Endothelial cell of umbilical vein (primary cell): Measurements from ENCODE around the gene RAD51B. TPM values are rescaled to one million over a fixed set of nuclear protein-coding genes. Genes with fewer than 3 reads are reported as not detected.

Experiments used
- BruUV-seq: library from RNA; stranded (reverse); fragments of 400-500 nt; replicated peaks from 2 replicates; lab custom pipeline; 2021; lab: Mats Ljungman, UMichigan
- CTCF ChIA-PET: fragments of 300-600, 350-600 bp; sonication (Branson Sonifier 250); formaldehyde crosslinking; loops from one replicate; lab custom pipeline; 2021; ENCODE audit warnings: antibody characterized with exemption, inconsistent platforms; lab: Charles Lee
- POLR2A ChIA-PET: fragments of 300-600, 350-600 bp; sonication (Branson Sonifier 250); formaldehyde crosslinking; loops from one replicate; lab custom pipeline; 2021; ENCODE audit warnings: antibody characterized with exemption, inconsistent platforms; lab: Charles Lee
- DNase-seq: peaks from one replicate; pipeline ENCODE4 v3.0.0-alpha.2; 2011; ENCODE audit warnings: low read depth, low spot score
- FAIRE-seq: peaks from 2 replicates; lab custom pipeline; 2011; peaks lifted over from hg19 to GRCh38; lab: Jason Lieb, UNC
- H2AFZ ChIP-seq: 2 replicates; pipeline ENCODE4 v1.6.0; 2012; ENCODE audit warnings: low read depth, low read length, control low read depth, inconsistent platforms
- H3K27ac ChIP-seq: 2 replicates; pipeline ENCODE4 v1.5.1; 2011; ENCODE audit warnings: low read depth, mild to moderate bottlenecking, control low read depth, low read length, moderate library complexity; ENCODE audit not compliant: insufficient read depth
- H3K27me3 ChIP-seq, 2 experiments: 2 replicates each; pipeline versions ENCODE4 v1.6.0 to v1.6.1; 2011; ENCODE audit warnings: low read length in 2 of 2, mixed read lengths in 1 of 2; ENCODE audit not compliant: control insufficient read depth in 2 of 2, insufficient read depth in 2 of 2
- H3K36me3 ChIP-seq, 2 experiments: 2 replicates in 1 of 2; 3 replicates in 1 of 2; pipeline ENCODE4 v1.5.1; 2011; ENCODE audit warnings: low read length in 2 of 2, mild to moderate bottlenecking in 1 of 2, moderate library complexity in 1 of 2; ENCODE audit not compliant: control insufficient read depth in 2 of 2, insufficient read depth in 2 of 2; ENCODE audit errors: extremely low read depth in 1 of 2
- H3K4me1 ChIP-seq: 3 replicates; pipeline ENCODE4 v1.5.1; 2011; ENCODE audit warnings: mild to moderate bottlenecking, low read length; ENCODE audit not compliant: control insufficient read depth, insufficient read depth; ENCODE audit errors: extremely low read depth
- H3K4me2 ChIP-seq: 2 replicates; pipeline ENCODE4 v1.6.1; 2011; ENCODE audit warnings: low read length, control low read depth, mixed read lengths; ENCODE audit not compliant: insufficient read depth
- H3K4me3 ChIP-seq, 3 experiments: fragments of 200-600 bp in 1 of 3; sonication (generic), shearing (Covaris generic) in 1 of 3; replicated peaks in 1 of 3; 2 replicates each; pipeline ENCODE4 v1.5.1; 2011 to 2016; ENCODE audit warnings: control low read depth in 3 of 3, low read length in 3 of 3, mild to moderate bottlenecking in 2 of 3, inconsistent platforms in 1 of 3, low read depth in 1 of 3, moderate library complexity in 1 of 3; ENCODE audit not compliant: insufficient read depth in 1 of 3
- H3K79me2 ChIP-seq: 2 replicates; pipeline ENCODE4 v1.6.0; 2012; ENCODE audit warnings: low read length, inconsistent platforms; ENCODE audit not compliant: control insufficient read depth, insufficient read depth
- H3K9ac ChIP-seq: replicated peaks from 2 replicates; pipeline ENCODE3; 2011; ENCODE audit warnings: low read length, control low read depth; ENCODE audit not compliant: insufficient read depth; ENCODE audit errors: extremely low read depth
- H3K9me1 ChIP-seq: replicated peaks from 3 replicates; pipeline ENCODE4 v1.6.0; 2011; ENCODE audit warnings: mild to moderate bottlenecking, low read length; ENCODE audit not compliant: control insufficient read depth, insufficient read depth; ENCODE audit errors: extremely low read depth
- H3K9me3 ChIP-seq: replicated peaks from 2 replicates; pipeline ENCODE4 v1.5.1; 2012; ENCODE audit warnings: low read length, inconsistent platforms; ENCODE audit not compliant: control insufficient read depth, insufficient read depth
- H4K20me1 ChIP-seq: replicated peaks from 2 replicates; pipeline ENCODE3; 2011; ENCODE audit warnings: mild to moderate bottlenecking, low read length; ENCODE audit not compliant: control insufficient read depth, insufficient read depth; ENCODE audit errors: extremely low read depth
- CTCF ChIP-seq, 2 donors: IDR thresholded peaks; 1 replicate in 1 of 2; 2 replicates in 1 of 2; pipeline ENCODE4 v1.5.1; 2011; ENCODE audit warnings: low read length in 2 of 2, mild to moderate bottlenecking in 2 of 2, moderate library complexity in 2 of 2, control low read depth in 1 of 2, inconsistent platforms in 1 of 2, low read depth in 1 of 2; ENCODE audit not compliant: insufficient read depth in 1 of 2; ENCODE audit errors: extremely low read depth in 1 of 2
- EZH2 ChIP-seq: IDR thresholded peaks from 2 replicates; pipeline ENCODE4 v1.6.1; 2012; ENCODE audit warnings: borderline replicate concordance, low read depth, mild to moderate bottlenecking, moderate library complexity, low read length, inconsistent platforms; ENCODE audit not compliant: severe bottlenecking
- FOS ChIP-seq: IDR thresholded peaks from 2 replicates; pipeline ENCODE4 v1.6.1; 2011; ENCODE audit warnings: mild to moderate bottlenecking, low read length, moderate library complexity, borderline replicate concordance; ENCODE audit not compliant: insufficient read depth
- GATA2 ChIP-seq: IDR thresholded peaks from 2 replicates; pipeline ENCODE4 v1.7.0; 2011; ENCODE audit warnings: low read depth, mild to moderate bottlenecking, moderate library complexity, mixed read lengths, low read length; ENCODE audit not compliant: insufficient read length, insufficient read depth
- JUN ChIP-seq: IDR thresholded peaks from 2 replicates; pipeline ENCODE4 v1.6.1; 2011; ENCODE audit warnings: borderline replicate concordance, low read depth; ENCODE audit not compliant: insufficient read length, insufficient read depth
- MAX ChIP-seq: IDR thresholded peaks from 2 replicates; pipeline ENCODE4 v1.6.1; 2011; ENCODE audit not compliant: insufficient read depth, insufficient read length
- MYC ChIP-seq: IDR thresholded peaks from one replicate; pipeline ENCODE4 v1.6.1; 2011; ENCODE audit warnings: mild to moderate bottlenecking, low read depth, low read length
- POLR2A ChIP-seq: IDR thresholded peaks from 2 replicates; pipeline ENCODE4 v1.6.1; 2012; ENCODE audit warnings: low read depth, mild to moderate bottlenecking, control low read depth, low read length
- POLR2AphosphoS5 ChIP-seq: IDR thresholded peaks from 2 replicates; pipeline ENCODE4 v1.6.1; 2012; ENCODE audit warnings: low read depth, mild to moderate bottlenecking, control low read depth, low read length, moderate library complexity; ENCODE audit not compliant: insufficient read depth
- dilution Hi-C: fragments of 300-500 bp; cut with MboI; formaldehyde crosslinking; loops from one replicate; pipeline ENCODE4 v1.15.0; 2019; ENCODE audit warnings: low sequenced_read_pairs; ENCODE audit not compliant: extremely low pct_ligation_motif_present
- intact Hi-C: fragments of 100-400 bp; cut with micrococcal nuclease; formaldehyde crosslinking; loops from one replicate; pipeline ENCODE4 v1.10.0; 2022
- polyA plus RNA-seq, 4 experiments: library from polyadenylated mRNA; depleted of rRNA in 3 of 4; stranded (reverse) in 3 of 4; unstranded in 1 of 4; fragments of >200 nt; gene quantifications; 2 replicates each; pipeline versions ENCODE4 v1.2.1 to v1.2.3, GENCODE V29; 2011 to 2012; ENCODE audit warnings: missing spikeins in 1 of 4
- total RNA-seq: library from RNA; stranded (reverse); gene quantifications from 2 replicates; pipeline ENCODE4 v1.2.3, GENCODE V29; 2021

RAD51B gene
- total and polyA plus RNA-seq, 2 donors (not counting 3 experiments of a cell fraction or from before 2014, with no cell fraction given): 3.9 to 19.0 TPM

- ChIA-PET CTCF (no interaction called here), POLR2A (no interaction called here)
- Histone ChIP-seq H3K27ac (no peak overlapping the region), H3K9me1 (no peaks in the 10 kb centered on the region), H3K4me1 (no peaks in the 10 kb centered on the region), H3K4me3 (no peak overlapping the region), H3K9ac (no peak overlapping the region), H2AFZ (no peak overlapping the region), H3K4me2 (no peak overlapping the region), H3K27me3 (no peaks in the 10 kb centered on the region), H4K20me1 (no peaks in the 10 kb centered on the region), H3K9me3 (no peaks in the 10 kb centered on the region), H3K36me3 (no peaks in the 10 kb centered on the region), H3K79me2 (no peaks in the 10 kb centered on the region)
- BruUV-seq: no TSS peak
- FAIRE-seq (no peak), DNase-seq (no peak)
- intact Hi-C loops: no loop called here
- dilution Hi-C loops: no loop called here
- TF ChIP-seq GATA2: no peak
- TF ChIP-seq EZH2: no peak
- no peak for TF ChIP-seq JUN
- no peak for TF ChIP-seq CTCF (IDR thresholded peaks at IDR 0.05; ENCODE audit: extremely low read depth in 1 of 2, insufficient read depth in 1 of 2, low read depth in 1 of 2, low read length in 2 of 2)
- no peak for TF ChIP-seq FOS
- no peak for TF ChIP-seq MYC
- TF ChIP-seq MAX: no peak
- TF ChIP-seq POLR2AphosphoS5: no peak
- no peak for TF ChIP-seq POLR2A
Observed at GRCh38 chr14:68630611-68631393, 811.2 kb downstream of the RAD51B start.
